HG02678 (cell line): Measurements from ENCODE around the gene ESF1.
"Not testable (repeated sequence)": the region's sequence is repeated elsewhere in the genome, so short reads cannot be mapped to it uniquely, and the experiment has no call there.

ENCODE experiments used
- ATAC-seq: cut with Tn5 transposase; IDR thresholded peaks from one replicate; pipeline ENCODE4 v1.9.1; 2021; ENCODE audit warnings: mild to moderate bottlenecking, moderate library complexity; ENCODE audit not compliant: unreplicated experiment

ESF1 gene

GRCh38 chr20:13791540-13792459 is 7.1 kb upstream of the ESF1 start:
- no peak for ATAC-seq

GRCh38 chr20:13790708-13791107 is 6.0 kb upstream of the ESF1 start:
- ATAC-seq: no peak

- peak; percentile 32 for ATAC-seq
Measured at GRCh38 chr20:13788167-13788834, 3.6 kb upstream of the ESF1 start.

GRCh38 chr20:13786143-13786828 is 1.6 kb upstream of the ESF1 start:
- no peak for ATAC-seq

GRCh38 chr20:13784271-13784892 is 337 bp downstream of the ESF1 start:
- peak; percentile 10 for ATAC-seq

- no peak for ATAC-seq
Measured at GRCh38 chr20:13783528-13783927, 1.2 kb downstream of the ESF1 start.

- no peak for ATAC-seq
Measured at GRCh38 chr20:13778827-13779226, 5.9 kb downstream of the ESF1 start.

- ATAC-seq: peak; percentile 83
Measured at GRCh38 chr20:13777171-13777601, 7.5 kb downstream of the ESF1 start.

GRCh38 chr20:13775867-13776266 is 8.9 kb downstream of the ESF1 start:
- ATAC-seq: no peak

- no peak for ATAC-seq
Measured at GRCh38 chr20:13772529-13772928, 12.2 kb downstream of the ESF1 start.

GRCh38 chr20:13771853-13772453 is 12.8 kb downstream of the ESF1 start:
- no peak for ATAC-seq

- no peak for ATAC-seq
Measured at GRCh38 chr20:13770141-13770540, 14.6 kb downstream of the ESF1 start.

GRCh38 chr20:13765868-13766416 is 18.8 kb downstream of the ESF1 start:
- ATAC-seq: no peak

GRCh38 chr20:13765299-13765698 is 19.4 kb downstream of the ESF1 start:
- ATAC-seq: no peak

GRCh38 chr20:13760451-13760946 is 24.2 kb downstream of the ESF1 start:
- ATAC-seq: not testable (repeated sequence)

- ATAC-seq: no peak
Measured at GRCh38 chr20:13758884-13759283, 25.8 kb downstream of the ESF1 start.

- no peak for ATAC-seq
Measured at GRCh38 chr20:13756551-13756950, 28.2 kb downstream of the ESF1 start.

GRCh38 chr20:13755809-13756208 is 28.9 kb downstream of the ESF1 start:
- ATAC-seq: no peak

GRCh38 chr20:13753436-13754036 is 31.2 kb downstream of the ESF1 start:
- ATAC-seq: no peak

GRCh38 chr20:13749811-13750210 is 34.9 kb downstream of the ESF1 start:
- ATAC-seq: no peak
